GM10266 (cell line): Measurements from ENCODE around the gene SPATA21.

Experiments
- DNase-seq: peaks from one replicate; pipeline ENCODE4 v3.0.0; 2012; ENCODE audit errors: extremely low spot score
- CTCF ChIP-seq: IDR thresholded peaks from 2 replicates; pipeline ENCODE4 v1.5.1; 2012; ENCODE audit warnings: mild to moderate bottlenecking, low read depth; ENCODE audit not compliant: control insufficient read depth, insufficient read depth; ENCODE audit errors: missing control alignments

Gene SPATA21

GRCh38 chr1:16396591-16396990 is 40.6 kb downstream of the SPATA21 start:
- no peak for DNase-seq
- no peak for TF ChIP-seq CTCF

GRCh38 chr1:16394977-16395376 is 42.2 kb downstream of the SPATA21 start:
- no peak for DNase-seq
- TF ChIP-seq CTCF, result no peak

- no peak for TF ChIP-seq CTCF
- no peak for DNase-seq
Observed at GRCh38 chr1:16393570-16394521, 43.4 kb downstream of the SPATA21 start.

GRCh38 chr1:16392740-16393569 is 44.3 kb downstream of the SPATA21 start:
- TF ChIP-seq CTCF, result no peak
- DNase-seq, result no peak

GRCh38 chr1:16391411-16391810 is 45.8 kb downstream of the SPATA21 start:
- TF ChIP-seq CTCF, result no peak
- DNase-seq, result no peak

- DNase-seq, result peak; percentile 46
- TF ChIP-seq CTCF, result no peak
Observed at GRCh38 chr1:16387201-16388188, 49.7 kb downstream of the SPATA21 start.
